Nephron (organoid): Measurements from ENCODE around the gene SYNJ2.
A peak's percentile ranks its signal among the peaks of the same experiment; 100 is the strongest.
"Not testable (repeated sequence)": the region's sequence is repeated elsewhere in the genome, so short reads cannot be mapped to it uniquely, and the experiment has no call there.

Experiments
- H3K27ac Mint-ChIP-seq, 3 experiments: 2 replicates each; pipeline ENCODE4 v1.8.0; 2020; ENCODE audit warnings: mixed read lengths in 3 of 3, mild to moderate bottlenecking in 2 of 3, moderate library complexity in 1 of 3
- H3K27me3 Mint-ChIP-seq: 2 replicates; pipeline ENCODE4 v1.8.0; 2021; ENCODE audit warnings: low read depth, mild to moderate bottlenecking, moderate library complexity, mixed read lengths
- H3K36me3 Mint-ChIP-seq: 2 replicates; pipeline ENCODE4 v1.8.0; 2020; ENCODE audit warnings: low read depth, mixed read lengths
- H3K4me1 Mint-ChIP-seq: 2 replicates; pipeline ENCODE4 v1.8.0; 2020; ENCODE audit warnings: mixed read lengths
- H3K4me3 Mint-ChIP-seq, 3 experiments: 2 replicates each; pipeline ENCODE4 v1.8.0; 2020; ENCODE audit warnings: mild to moderate bottlenecking in 3 of 3, mixed read lengths in 3 of 3, moderate library complexity in 2 of 3
- H3K9me3 Mint-ChIP-seq: 2 replicates; pipeline ENCODE4 v1.8.0; 2020; ENCODE audit warnings: mixed read lengths
- CTCF ChIP-seq, 3 experiments: fragments of 200-600 bp; sonication (generic); IDR thresholded peaks; one replicate each; pipeline ENCODE4 v1.5.0; 2021; ENCODE audit warnings: antibody characterized with exemption in 3 of 3; ENCODE audit not compliant: unreplicated experiment in 3 of 3

Gene SYNJ2

GRCh38 chr6:157981395-157982101 lies at the start of gene SYNJ2:
SYNJ2 (plus strand) TSS chr6:157981863; CDS start chr6:157981962, 99 bp downstream.
- Mint-ChIP-seq H3K4me3 (peak within 1 kb of the TSS; percentile 79 to 84 (median 83)), H3K27me3 (peaks cover 1% of the 10 kb centered on the region), H3K9me3 (no peaks in the 10 kb centered on the region), H3K36me3 (no peaks in the 10 kb centered on the region), H3K4me1 (peaks cover 35% of the 10 kb centered on the region), H3K27ac (peak within 1 kb of the TSS; percentile 72 to 90 (median 80))
- TF ChIP-seq CTCF (IDR thresholded peaks at IDR 0.05; ENCODE audit: unreplicated experiment in 3 of 3): peak; percentile 57 to 64 (median 63)

DNA sequence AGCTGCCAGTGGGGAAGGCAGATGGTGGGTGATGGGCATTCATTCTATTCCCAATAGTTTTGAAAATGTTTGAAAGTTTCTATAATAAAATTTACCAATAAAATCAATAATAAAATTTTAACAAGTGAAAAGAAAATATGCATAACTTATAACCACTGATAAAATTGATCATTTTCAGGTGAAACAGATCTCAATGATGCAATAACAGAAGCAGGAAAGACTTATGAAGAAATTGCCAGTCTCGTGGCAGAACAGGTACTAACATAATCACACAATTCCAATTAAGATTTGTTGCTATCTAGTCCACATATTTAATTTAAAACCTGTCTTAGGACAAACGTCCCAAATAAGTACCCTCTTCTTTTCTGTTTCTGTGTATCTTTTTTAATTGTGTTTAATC lies 45.9 kb upstream of the SYNJ2 start:
- Mint-ChIP-seq H3K4me3 (no peak overlapping the region), H3K27ac (no peak overlapping the region), H3K4me1 (no peaks in the 10 kb centered on the region), H3K36me3 (peaks cover 61% of the 10 kb centered on the region), H3K9me3 (no peaks in the 10 kb centered on the region), H3K27me3 (no peaks in the 10 kb centered on the region)
- no peak for TF ChIP-seq CTCF (IDR thresholded peaks at IDR 0.05; ENCODE audit: unreplicated experiment in 3 of 3)

DNA sequence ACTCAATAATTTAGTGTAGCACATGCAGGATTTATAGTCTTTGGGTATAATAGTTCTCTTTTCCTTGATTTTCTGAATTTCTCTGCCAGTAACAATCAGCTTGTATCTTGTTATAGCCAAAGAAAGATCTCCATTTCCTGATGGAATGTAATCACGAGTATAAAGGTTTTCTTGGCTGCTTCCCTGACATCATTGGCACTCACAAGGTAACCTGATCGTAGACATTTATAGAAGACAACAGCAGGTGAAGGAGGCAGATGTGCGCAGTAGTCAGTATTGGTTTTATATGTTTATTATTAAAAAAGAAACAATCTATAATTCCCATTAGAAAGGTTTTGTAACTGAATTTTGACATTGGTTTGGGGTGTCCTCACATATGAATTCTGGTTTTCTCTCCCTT lies 44.3 kb upstream of the SYNJ2 start:
- no peak for TF ChIP-seq CTCF (IDR thresholded peaks at IDR 0.05; ENCODE audit: unreplicated experiment in 3 of 3)
- peaks cover 61% of the 10 kb centered on the region for H3K36me3 Mint-ChIP-seq
- no peak overlapping the region for H3K4me3 Mint-ChIP-seq
- no peaks in the 10 kb centered on the region for H3K27me3 Mint-ChIP-seq
- H3K9me3 Mint-ChIP-seq: no peaks in the 10 kb centered on the region
- no peak overlapping the region for H3K27ac Mint-ChIP-seq
- H3K4me1 Mint-ChIP-seq: no peaks in the 10 kb centered on the region

DNA sequence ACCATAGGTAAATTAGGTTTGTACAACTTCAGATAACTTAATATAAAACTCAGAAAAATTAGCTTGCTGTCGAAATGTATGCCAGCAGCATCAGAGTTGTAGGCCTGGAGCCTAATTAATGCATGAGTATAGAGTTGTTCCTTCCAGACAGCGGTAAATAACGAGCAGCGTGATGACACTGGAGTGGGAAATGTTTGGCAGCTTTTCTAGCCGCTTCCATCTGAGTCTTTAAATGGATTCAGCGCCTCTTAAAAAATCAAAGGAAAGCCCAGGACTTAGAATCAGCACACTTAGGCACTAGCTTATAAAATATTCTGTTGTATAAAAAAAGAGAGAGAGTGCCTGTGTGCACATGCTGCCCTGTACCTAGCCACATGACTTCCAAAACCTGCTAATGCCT lies 43.7 kb upstream of the SYNJ2 start:
- no peak for TF ChIP-seq CTCF (IDR thresholded peaks at IDR 0.05; ENCODE audit: unreplicated experiment in 3 of 3)
- no peaks in the 10 kb centered on the region for H3K27me3 Mint-ChIP-seq
- H3K4me1 Mint-ChIP-seq: no peaks in the 10 kb centered on the region
- no peak overlapping the region for H3K27ac Mint-ChIP-seq
- no peak overlapping the region for H3K4me3 Mint-ChIP-seq
- H3K36me3 Mint-ChIP-seq: peaks cover 59% of the 10 kb centered on the region
- no peaks in the 10 kb centered on the region for H3K9me3 Mint-ChIP-seq

DNA sequence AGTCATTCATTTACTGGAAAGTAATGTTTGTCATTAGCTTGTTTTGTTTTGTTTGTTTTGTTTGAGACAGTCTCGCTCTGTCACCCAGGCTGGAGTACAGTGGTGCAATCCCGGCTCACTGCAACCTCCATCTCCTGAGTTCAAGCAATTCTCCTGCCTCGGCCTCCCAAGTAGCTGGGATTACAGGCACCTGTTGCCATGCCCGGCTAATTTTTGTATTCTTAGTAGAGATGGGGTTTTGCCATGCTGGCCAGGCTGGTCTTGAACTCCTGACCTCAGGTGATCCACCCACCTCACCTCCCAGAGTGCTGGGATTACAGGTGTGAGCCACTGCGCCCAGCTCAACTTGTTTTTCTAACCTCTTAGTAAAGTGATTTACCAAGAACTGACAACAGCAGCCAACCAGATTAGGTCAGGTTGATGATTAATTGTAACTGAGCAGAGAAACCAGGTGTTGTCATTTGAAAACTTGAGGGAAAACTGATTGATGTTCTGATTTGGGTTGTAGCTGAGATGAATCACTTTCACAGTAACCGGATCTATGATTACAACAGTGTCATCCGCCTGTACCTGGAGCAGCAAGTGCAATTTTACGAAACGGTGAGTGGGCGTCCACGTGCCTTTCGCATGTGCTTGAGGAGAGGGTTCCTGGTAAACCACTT lies 41.2 kb upstream of the SYNJ2 start:
- not testable (repeated sequence) for H3K27ac Mint-ChIP-seq, H3K27me3 Mint-ChIP-seq, H3K4me3 Mint-ChIP-seq, H3K4me1 Mint-ChIP-seq, H3K9me3 Mint-ChIP-seq
- H3K36me3 Mint-ChIP-seq: peaks cover 69% of the 10 kb centered on the region

DNA sequence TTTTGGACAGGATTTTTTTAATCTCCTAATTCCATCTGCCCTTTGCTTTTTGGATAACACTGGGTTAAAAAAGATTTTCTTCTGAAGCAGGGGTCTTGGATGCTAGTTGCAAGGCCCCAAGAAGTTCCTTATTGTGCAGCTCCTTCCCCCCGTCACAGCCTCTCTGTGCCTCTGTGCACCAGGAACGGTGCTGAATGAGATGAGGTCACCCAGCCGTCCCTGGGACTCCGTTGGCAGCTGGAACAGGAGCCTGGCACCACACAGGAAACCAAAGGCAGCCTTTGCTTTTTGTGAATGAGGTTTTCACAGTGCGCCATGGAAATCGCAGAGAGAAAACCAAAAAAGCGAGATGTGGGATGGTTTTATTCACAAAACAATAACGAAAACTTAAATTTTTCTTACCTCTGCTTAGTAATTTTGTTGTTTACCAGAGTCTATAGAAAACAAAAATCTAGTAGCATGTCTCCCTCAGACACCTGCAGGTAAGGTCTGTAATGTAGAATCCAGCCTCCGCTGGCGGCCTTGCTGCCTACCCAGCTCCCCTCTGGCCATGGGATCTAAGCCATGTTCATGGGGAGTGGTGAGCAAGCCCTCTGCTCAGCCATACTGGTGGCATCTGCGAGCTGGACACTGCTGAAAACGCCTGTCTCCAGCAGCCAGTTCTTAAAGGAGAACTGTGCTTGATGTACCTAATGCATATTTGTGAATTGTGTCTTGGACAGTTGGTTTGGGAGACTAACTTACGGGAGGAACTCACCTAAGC lies 40.4 kb upstream of the SYNJ2 start:
- Mint-ChIP-seq H3K27me3 (no peaks in the 10 kb centered on the region), H3K9me3 (no peaks in the 10 kb centered on the region), H3K27ac (no peak overlapping the region), H3K36me3 (peaks cover 75% of the 10 kb centered on the region), H3K4me1 (no peaks in the 10 kb centered on the region), H3K4me3 (no peak overlapping the region)
- no peak for TF ChIP-seq CTCF (IDR thresholded peaks at IDR 0.05; ENCODE audit: unreplicated experiment in 3 of 3)
